ENCODE measurements around the gene GATD1.

GATD1 gene

GRCh38 chr11:795634-796564 lies 18.6 kb upstream of the GATD1 start:
- peak; percentile 11 for DNase-seq

GRCh38 chr11:794766-795633 lies 17.7 kb upstream of the GATD1 start:
- DNase-seq: no peak

GRCh38 chr11:794013-794765 lies 16.9 kb upstream of the GATD1 start:
- no peak for DNase-seq

- no peak for DNase-seq
Measured at GRCh38 chr11:793556-793955, 16.3 kb upstream of the GATD1 start.

GRCh38 chr11:792873-793272 lies 15.6 kb upstream of the GATD1 start:
- no peak for DNase-seq

GRCh38 chr11:792535-792821 lies 15.2 kb upstream of the GATD1 start:
- DNase-seq: no peak

GRCh38 chr11:791658-792534 lies 14.6 kb upstream of the GATD1 start:
- no peak for DNase-seq

- no peak for DNase-seq
Measured at GRCh38 chr11:790721-791564, 13.7 kb upstream of the GATD1 start.

GRCh38 chr11:789943-790342 lies 12.7 kb upstream of the GATD1 start, which contains the start of gene CEND1:
CEND1 (minus strand) TSS chr11:790090; CDS start chr11:788576, 1,514 bp downstream.
- DNase-seq: no peak

GRCh38 chr11:788953-789940 lies 12.0 kb upstream of the GATD1 start:
- no peak for DNase-seq

GRCh38 chr11:788009-788640 lies 10.8 kb upstream of the GATD1 start:
- DNase-seq: no peak

- DNase-seq: no peak
Measured at GRCh38 chr11:787084-787675, 9.9 kb upstream of the GATD1 start.

- DNase-seq: no peak
Measured at GRCh38 chr11:786235-787083, 9.2 kb upstream of the GATD1 start.

- no peak for DNase-seq
Measured at GRCh38 chr11:783581-784015, 6.3 kb upstream of the GATD1 start.

- no peak for DNase-seq
Measured at GRCh38 chr11:782264-783174, 5.2 kb upstream of the GATD1 start.

- no peak for DNase-seq
Measured at GRCh38 chr11:779955-780532, 2.8 kb upstream of the GATD1 start.

All from GF-D8 (cell line).